GM12864 (cell line): Measurements from ENCODE around the gene UGT1A7.
"Not testable (repeated sequence)": the region's sequence is repeated elsewhere in the genome, so short reads cannot be mapped to it uniquely, and the experiment has no call there.

Experiments used
- DNase-seq: peaks from one replicate; pipeline ENCODE4 v3.0.0-alpha.2; 2011; ENCODE audit warnings: low read depth
- H3K4me3 ChIP-seq: 2 replicates; pipeline ENCODE4 v1.5.1; 2011; ENCODE audit warnings: mild to moderate bottlenecking, low read depth, low read length, control low read depth
- TF ChIP-seq, protein P1 (sequence below): IDR thresholded peaks from 2 replicates; pipeline ENCODE4 v1.5.1; 2011; ENCODE audit warnings: low read depth, mild to moderate bottlenecking, moderate library complexity, low read length, control low read depth, inconsistent platforms; ENCODE audit errors: missing control alignments

Gene UGT1A7

DNA sequence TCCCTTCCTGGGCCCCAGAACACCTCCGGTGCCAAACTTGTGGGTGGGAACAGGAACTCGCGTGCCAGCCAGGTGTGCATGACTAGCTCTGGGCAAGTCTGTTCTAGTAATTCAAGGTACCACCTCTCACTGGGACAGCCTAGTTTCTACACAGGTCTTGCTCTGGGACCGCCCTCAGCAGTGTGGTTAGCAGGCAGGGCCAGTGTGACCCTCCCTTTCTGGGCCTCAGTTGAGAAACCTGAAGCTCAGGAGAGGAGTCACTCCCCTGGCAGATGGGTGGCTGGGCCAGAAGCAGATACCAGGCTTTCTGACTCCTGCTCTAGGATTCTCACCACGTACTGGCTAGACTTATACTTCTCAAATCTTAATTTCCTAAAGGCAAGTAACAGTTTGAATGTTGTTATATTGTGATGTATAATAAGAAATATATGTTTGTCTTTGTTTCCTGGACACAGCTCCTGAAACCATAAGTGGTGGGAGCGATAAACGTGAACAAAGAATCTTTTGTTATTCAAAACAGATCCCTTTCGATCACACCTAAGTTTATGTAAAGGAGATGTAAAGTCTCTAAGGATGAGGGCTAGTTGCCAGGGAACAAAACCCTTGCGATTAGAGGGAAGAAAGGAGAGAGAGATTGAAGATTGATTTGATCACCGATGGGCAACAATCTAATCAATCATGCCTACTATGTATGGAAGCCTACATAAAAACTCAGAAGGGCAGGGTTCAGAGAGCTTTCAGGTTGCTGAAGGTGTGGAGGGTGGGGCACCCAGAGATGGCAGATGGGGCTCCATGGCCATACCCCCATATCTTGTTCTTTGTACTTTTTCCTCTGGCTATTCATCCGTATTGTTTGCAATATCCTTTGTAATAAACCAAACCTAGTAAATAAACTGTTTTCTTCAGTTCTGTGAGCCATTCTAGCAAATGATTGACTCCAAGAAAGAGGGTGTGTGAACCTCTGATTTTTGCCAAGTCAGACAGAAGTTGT lies 10.0 kb downstream of the UGT1A7 start:
- TF ChIP-seq, protein P1, sequence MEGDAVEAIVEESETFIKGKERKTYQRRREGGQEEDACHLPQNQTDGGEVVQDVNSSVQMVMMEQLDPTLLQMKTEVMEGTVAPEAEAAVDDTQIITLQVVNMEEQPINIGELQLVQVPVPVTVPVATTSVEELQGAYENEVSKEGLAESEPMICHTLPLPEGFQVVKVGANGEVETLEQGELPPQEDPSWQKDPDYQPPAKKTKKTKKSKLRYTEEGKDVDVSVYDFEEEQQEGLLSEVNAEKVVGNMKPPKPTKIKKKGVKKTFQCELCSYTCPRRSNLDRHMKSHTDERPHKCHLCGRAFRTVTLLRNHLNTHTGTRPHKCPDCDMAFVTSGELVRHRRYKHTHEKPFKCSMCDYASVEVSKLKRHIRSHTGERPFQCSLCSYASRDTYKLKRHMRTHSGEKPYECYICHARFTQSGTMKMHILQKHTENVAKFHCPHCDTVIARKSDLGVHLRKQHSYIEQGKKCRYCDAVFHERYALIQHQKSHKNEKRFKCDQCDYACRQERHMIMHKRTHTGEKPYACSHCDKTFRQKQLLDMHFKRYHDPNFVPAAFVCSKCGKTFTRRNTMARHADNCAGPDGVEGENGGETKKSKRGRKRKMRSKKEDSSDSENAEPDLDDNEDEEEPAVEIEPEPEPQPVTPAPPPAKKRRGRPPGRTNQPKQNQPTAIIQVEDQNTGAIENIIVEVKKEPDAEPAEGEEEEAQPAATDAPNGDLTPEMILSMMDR: no peak
- DNase-seq: no peak
- no peak overlapping the region for H3K4me3 ChIP-seq

DNA sequence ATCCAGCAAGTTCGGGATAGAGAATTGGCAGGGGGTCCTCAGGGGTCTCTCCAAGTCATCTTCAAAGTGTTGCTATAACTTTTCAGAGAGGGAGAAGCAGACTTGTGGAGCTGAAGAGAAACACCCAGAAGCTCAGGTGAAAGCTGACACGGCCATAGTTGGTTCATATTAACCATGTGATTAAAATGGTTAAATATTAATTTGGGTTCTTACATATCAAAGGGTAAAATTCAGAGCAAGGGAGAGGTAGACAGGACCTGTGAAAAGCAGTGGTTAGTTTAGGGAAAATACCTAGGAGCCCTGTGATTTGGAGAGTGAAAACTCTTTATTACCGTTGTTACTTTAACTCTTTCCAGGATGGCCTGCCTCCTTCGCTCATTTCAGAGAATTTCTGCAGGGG lies 10.9 kb downstream of the UGT1A7 start, which contains the start of gene UGT1A6:
UGT1A6 (plus strand) TSS at position 243 of the 400 bp plus-strand sequence; CDS start at position 358, 115 bp downstream.
- TF ChIP-seq, protein P1: no peak
- H3K4me3 ChIP-seq: no peak within 1 kb of the TSS
- DNase-seq: no peak

DNA sequence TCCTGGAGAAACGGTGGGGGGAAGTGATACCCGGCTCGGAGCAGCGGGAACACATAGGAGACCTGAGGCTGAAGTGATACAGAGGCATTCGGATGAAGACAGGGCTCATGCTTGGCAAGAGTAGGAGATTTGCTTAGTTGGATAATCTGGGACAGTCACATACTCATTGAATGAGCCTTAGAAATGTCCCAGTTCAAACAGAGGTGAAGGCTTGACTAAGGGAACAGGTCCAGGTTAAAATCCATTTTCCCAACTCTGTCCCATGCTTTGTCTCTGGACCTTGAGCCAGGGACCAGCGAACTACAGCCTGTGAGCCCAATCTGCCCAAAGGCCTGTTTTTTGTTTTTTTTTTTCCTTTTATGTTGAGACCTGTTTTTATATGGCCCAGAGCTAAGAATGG lies 12.3 kb downstream of the UGT1A7 start:
- TF ChIP-seq, protein P1: no peak
- DNase-seq: no peak
- H3K4me3 ChIP-seq: no peak overlapping the region

DNA sequence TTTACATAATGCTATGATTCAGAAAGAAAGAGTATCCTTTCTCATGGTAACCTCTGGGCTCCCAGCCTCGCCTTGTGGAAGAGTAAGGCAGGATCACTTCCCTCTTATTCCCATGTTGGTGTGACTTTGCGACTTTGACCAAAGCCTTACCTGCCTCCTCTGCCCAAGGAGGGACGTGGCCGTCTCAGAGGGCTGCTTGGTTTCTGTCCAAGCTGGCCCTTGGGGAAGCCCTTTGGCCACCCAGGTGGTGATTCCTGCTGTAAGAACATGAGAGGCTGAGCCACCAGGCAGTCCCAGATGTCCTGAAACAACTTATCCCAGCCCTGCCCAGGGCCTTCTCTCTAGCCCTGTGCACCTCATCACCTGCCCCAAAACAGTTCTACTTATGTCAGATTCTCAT lies 17.0 kb downstream of the UGT1A7 start:
- no peak overlapping the region for H3K4me3 ChIP-seq
- TF ChIP-seq, protein P1: no peak
- no peak for DNase-seq

DNA sequence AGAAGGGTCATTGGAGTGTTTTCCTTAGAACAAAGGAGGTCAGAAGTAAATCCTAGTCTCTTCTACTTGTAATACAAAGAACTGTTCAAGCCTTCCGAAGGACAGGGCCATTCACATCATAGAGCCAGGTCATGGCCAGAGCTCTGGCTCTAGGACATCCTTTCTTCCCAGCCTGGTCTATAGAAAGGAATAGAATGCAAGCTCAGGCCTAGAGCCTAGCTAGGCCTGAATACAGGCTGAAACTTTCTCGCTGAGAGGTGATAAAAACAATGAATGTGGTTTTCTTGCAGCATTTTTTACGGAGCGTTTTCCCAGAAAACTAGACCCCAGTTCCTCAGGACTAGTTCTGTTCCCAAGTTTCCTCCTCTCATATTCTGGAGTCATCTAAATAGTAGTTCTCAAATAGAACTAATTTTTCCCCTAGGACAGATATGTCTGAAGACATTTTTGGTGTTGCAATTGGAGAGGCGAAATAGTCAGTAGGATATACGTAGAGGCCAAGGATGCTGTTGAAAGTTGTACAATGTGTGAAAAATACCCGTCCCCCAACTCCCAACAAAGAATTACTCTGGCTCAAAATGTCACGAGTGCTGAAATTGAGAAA lies 17.8 kb downstream of the UGT1A7 start:
- TF ChIP-seq, protein P1: no peak
- no peak overlapping the region for H3K4me3 ChIP-seq
- DNase-seq: no peak

DNA sequence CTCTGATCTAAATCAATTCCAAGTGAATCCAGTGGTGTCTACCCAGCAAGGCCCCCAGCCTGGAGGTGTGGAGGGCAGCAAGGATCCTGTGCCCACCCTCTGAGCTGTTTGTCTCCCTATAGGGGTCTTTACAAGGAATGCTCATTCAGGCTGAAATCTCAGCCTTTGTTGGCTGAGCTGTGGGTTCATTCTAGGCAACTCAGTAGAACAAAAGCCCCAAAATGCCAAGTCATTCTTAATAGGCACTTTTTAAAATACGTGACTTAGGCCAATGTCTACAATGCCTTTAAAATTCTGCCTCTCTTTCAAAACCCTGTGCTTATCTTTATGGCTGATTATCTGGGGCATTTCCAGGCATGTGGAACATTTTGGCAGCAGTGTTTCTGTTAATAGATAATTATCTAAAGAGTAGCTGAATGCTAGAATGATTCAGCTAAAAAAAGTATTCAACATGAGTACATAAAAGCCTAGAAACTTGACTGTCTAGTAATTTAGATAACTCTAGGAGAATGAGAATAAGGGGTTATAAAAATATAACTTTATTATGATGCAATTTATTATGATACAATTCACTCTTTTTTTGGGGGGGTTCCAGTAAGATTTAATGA lies 18.4 kb downstream of the UGT1A7 start:
- DNase-seq: no peak
- no peak overlapping the region for H3K4me3 ChIP-seq
- TF ChIP-seq, protein P1: no peak

DNA sequence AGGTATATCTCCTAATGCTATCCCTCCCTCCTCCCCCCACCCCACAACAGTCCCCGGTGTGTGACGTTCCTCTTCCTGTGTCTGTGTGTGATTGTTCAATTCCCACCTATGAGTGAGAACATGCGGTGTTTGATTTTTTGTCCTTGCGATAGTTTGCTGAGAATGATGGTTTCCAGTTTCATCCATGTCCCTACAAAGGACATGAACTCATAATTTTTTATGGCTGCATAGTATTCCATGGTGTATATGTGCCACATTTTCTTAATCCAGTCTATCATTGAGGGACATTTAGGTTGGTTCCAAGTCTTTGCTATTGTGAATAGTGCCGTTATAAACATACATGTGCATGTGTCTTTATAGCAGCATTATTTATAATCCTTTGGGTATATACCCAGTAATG lies 19.1 kb downstream of the UGT1A7 start:
- not testable (repeated sequence) for H3K4me3 ChIP-seq, DNase-seq
